ENCODE measurements around the gene SASS6. TPM values are rescaled to one million over a fixed set of nuclear protein-coding genes. Genes with fewer than 3 reads are reported as not detected.

SASS6 gene
- polyA plus RNA-seq, 1 donor (not counting 4 experiments of a cell fraction or from before 2014, with no cell fraction given) = 2.5 TPM

- Histone ChIP-seq H4K20me1 (ENCODE audit: control insufficient read depth, extremely low read depth, insufficient read depth, low read length) (no peaks in the 10 kb centered on the region), H3K4me3 (ENCODE audit: control insufficient read depth in 2 of 3, extremely low read depth in 1 of 3, insufficient read depth in 2 of 3, low read depth in 1 of 3, low read length in 3 of 3) (no peak overlapping the region), H3K9me3 (ENCODE audit: control insufficient read depth, low read depth, low read length) (no peaks in the 10 kb centered on the region), H3K4me2 (ENCODE audit: control insufficient read depth, extremely low read depth, insufficient read depth, low read depth, low read length) (no peak overlapping the region), H3K9ac (ENCODE audit: control insufficient read depth, extremely low read depth, insufficient read depth, low read length) (no peak overlapping the region), H3K9me1 (ENCODE audit: control insufficient read depth, extremely low read depth, insufficient read depth, low read length) (no peaks in the 10 kb centered on the region), H3K27me3 (ENCODE audit: control insufficient read depth, extremely low read depth, insufficient read depth, low read length) (no peaks in the 10 kb centered on the region), H2AFZ (ENCODE audit: control insufficient read depth, low read length) (no peak overlapping the region), H3K79me2 (ENCODE audit: control insufficient read depth, insufficient read depth, low read length) (no peaks in the 10 kb centered on the region), H3K4me1 (ENCODE audit: control insufficient read depth, extremely low read depth, insufficient read depth, low read length) (no peaks in the 10 kb centered on the region), H3K27ac (ENCODE audit: control insufficient read depth, insufficient read depth, low read length) (no peak overlapping the region), H3K36me3 (ENCODE audit: control insufficient read depth in 2 of 2, extremely low read depth in 1 of 2, insufficient read depth in 2 of 2, low read length in 2 of 2) (peaks cover 6 to 15% of the 10 kb centered on the region in 2 experiments)
- no peak for DNase-seq (ENCODE audit: low read depth, low spot score)
- dilution Hi-C loops (cut with MboI; ENCODE audit: extremely low pct_ligation_motif_present, low sequenced_read_pairs) = no loop called here
- TF ChIP-seq EZH2 (IDR thresholded peaks at IDR 0.05; ENCODE audit: low read length) = no peak
- TF ChIP-seq CTCF (optimal IDR thresholded peaks at IDR 0.05 in 1 of 3, IDR thresholded peaks at IDR 0.05 in 1 of 3, conservative IDR thresholded peaks at IDR 0.05 in 1 of 3; ENCODE audit: extremely low read depth in 1 of 3, insufficient read depth in 2 of 3, low read length in 3 of 3) = no peak
- FAIRE-seq = no peak
Measured at GRCh38 chr1:100146958-100147357, 14.2 kb upstream of the SASS6 start.

DNA sequence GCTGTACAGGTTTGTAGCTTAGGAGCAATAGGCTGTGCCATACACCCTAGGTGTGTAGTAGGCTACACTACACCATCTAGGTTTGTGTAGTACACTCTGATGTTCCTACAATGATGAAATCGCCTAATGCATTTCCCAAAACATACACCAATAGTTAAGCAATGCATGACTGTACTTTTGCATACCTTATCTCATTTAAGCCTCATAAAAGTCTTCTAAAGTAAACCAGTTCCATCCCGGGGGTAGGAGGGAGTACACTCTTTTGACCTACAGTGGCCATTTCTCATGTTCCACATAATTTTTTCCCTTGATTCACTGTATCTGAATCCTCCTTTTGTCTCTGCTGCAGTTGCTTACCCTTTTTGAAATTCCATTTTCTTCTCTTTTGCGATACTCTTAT, 12.4 kb upstream of the SASS6 start:
- dilution Hi-C loops (cut with MboI; ENCODE audit: extremely low pct_ligation_motif_present, low sequenced_read_pairs) = no loop called here
- peaks cover 11 to 21% of the 10 kb centered on the region in 2 experiments for H3K36me3 ChIP-seq (ENCODE audit: control insufficient read depth in 2 of 2, extremely low read depth in 1 of 2, insufficient read depth in 2 of 2, low read length in 2 of 2)
- no peak for DNase-seq (ENCODE audit: low read depth, low spot score)

More for the DNA sequence above, 12.4 kb upstream of the SASS6 start:
- H3K27ac ChIP-seq (ENCODE audit: control insufficient read depth, insufficient read depth, low read length) = no peak overlapping the region
- H3K79me2 ChIP-seq (ENCODE audit: control insufficient read depth, insufficient read depth, low read length) = no peaks in the 10 kb centered on the region
- no peaks in the 10 kb centered on the region for H3K4me1 ChIP-seq (ENCODE audit: control insufficient read depth, extremely low read depth, insufficient read depth, low read length)
- H3K9ac ChIP-seq (ENCODE audit: control insufficient read depth, extremely low read depth, insufficient read depth, low read length) = no peak overlapping the region
- TF ChIP-seq CTCF (optimal IDR thresholded peaks at IDR 0.05 in 1 of 3, IDR thresholded peaks at IDR 0.05 in 1 of 3, conservative IDR thresholded peaks at IDR 0.05 in 1 of 3; ENCODE audit: extremely low read depth in 1 of 3, insufficient read depth in 2 of 3, low read length in 3 of 3) (no peak), EZH2 (IDR thresholded peaks at IDR 0.05; ENCODE audit: low read length) (no peak)
- FAIRE-seq = no peak
- no peaks in the 10 kb centered on the region for H3K9me1 ChIP-seq (ENCODE audit: control insufficient read depth, extremely low read depth, insufficient read depth, low read length)
- H4K20me1 ChIP-seq (ENCODE audit: control insufficient read depth, extremely low read depth, insufficient read depth, low read length) = no peaks in the 10 kb centered on the region
- H3K9me3 ChIP-seq (ENCODE audit: control insufficient read depth, low read depth, low read length) = no peaks in the 10 kb centered on the region
- H3K27me3 ChIP-seq (ENCODE audit: control insufficient read depth, extremely low read depth, insufficient read depth, low read length) = no peaks in the 10 kb centered on the region
- no peak overlapping the region for H2AFZ ChIP-seq (ENCODE audit: control insufficient read depth, low read length)
- no peak overlapping the region for H3K4me2 ChIP-seq (ENCODE audit: control insufficient read depth, extremely low read depth, insufficient read depth, low read depth, low read length)
- no peak overlapping the region for H3K4me3 ChIP-seq (ENCODE audit: control insufficient read depth in 2 of 3, extremely low read depth in 1 of 3, insufficient read depth in 2 of 3, low read depth in 1 of 3, low read length in 3 of 3)

Data from keratinocyte (primary cell).